Coronary artery (tissue), 2 donors: ENCODE measurements around the gene WLS.
A peak's percentile ranks its signal among the peaks of the same experiment; 100 is the strongest.

ENCODE experiments used
- DNase-seq: peaks from one replicate; pipeline ENCODE4 v3.0.0-alpha.2; 2017; ENCODE audit warnings: low spot score
- H3K27ac ChIP-seq, 2 donors: fragments of 200-600 bp; sonication (generic); one replicate each; pipeline ENCODE4 v1.5.1; 2016 to 2019
- H3K4me3 ChIP-seq: fragments of 200-600 bp; sonication (generic); 2 replicates; pipeline ENCODE4 v1.5.1; 2016; ENCODE audit warnings: mild to moderate bottlenecking, moderate library complexity
- CTCF ChIP-seq: fragments of 200-600 bp; sonication (generic); IDR thresholded peaks from one replicate; pipeline ENCODE4 v1.5.1; 2019; ENCODE audit warnings: antibody characterized with exemption

WLS gene

GRCh38 chr1:68234094-68234493 is 1.8 kb upstream of the WLS start:
- no peak overlapping the region for H3K27ac ChIP-seq
- H3K4me3 ChIP-seq = no peak overlapping the region
- no peak for TF ChIP-seq CTCF
- no peak for DNase-seq

- peak overlapping the region; percentile 90 for H3K4me3 ChIP-seq
- DNase-seq = no peak
- TF ChIP-seq CTCF = no peak
- peak overlapping the region; percentile 77 to 92 for H3K27ac ChIP-seq
Observed at GRCh38 chr1:68233202-68233601, 879 bp upstream of the WLS start.

GRCh38 chr1:68231627-68232288 is 565 bp downstream of the WLS start:
- peak; percentile 85 for DNase-seq
- H3K27ac ChIP-seq = peak overlapping the region; percentile 81 to 92
- TF ChIP-seq CTCF = no peak
- peak overlapping the region; percentile 90 for H3K4me3 ChIP-seq

- TF ChIP-seq CTCF = no peak
- H3K27ac ChIP-seq = peak overlapping the region; percentile 81 to 92
- peak; percentile 77 for DNase-seq
- peak overlapping the region; percentile 90 for H3K4me3 ChIP-seq
Observed at GRCh38 chr1:68230901-68231626, 1.3 kb downstream of the WLS start.

- DNase-seq = no peak
- Histone ChIP-seq H3K27ac (peak overlapping the region; percentile 81 to 92), H3K4me3 (peak overlapping the region; percentile 90)
- no peak for TF ChIP-seq CTCF
Observed at GRCh38 chr1:68230484-68230802, 1.9 kb downstream of the WLS start.

GRCh38 chr1:68229650-68230483 is 2.5 kb downstream of the WLS start:
- DNase-seq = no peak
- no peak for TF ChIP-seq CTCF
- peak overlapping the region; percentile 81 to 92 for H3K27ac ChIP-seq
- peak overlapping the region; percentile 90 for H3K4me3 ChIP-seq
